Activated naive CD8-positive, alpha-beta T cell treated with anti-CD3 and anti-CD28 coated beads, Interleukin-2, amount 10 ng/mL, durations not matched to agents 7 days and 5 days (primary cell): ENCODE data around the gene UPP1. TPM values are rescaled to one million over a fixed set of nuclear protein-coding genes. Genes with fewer than 3 reads are reported as not detected.
A peak's percentile ranks its signal among the peaks of the same experiment; 100 is the strongest.

ENCODE experiments used
- ATAC-seq: fragments of 150-1000 bp; cut with Tn5 transposase; one replicate; pipeline ENCODE4 v1.10.0; 2021; ENCODE audit warnings: low read depth, moderate library complexity
- POLR2A ChIA-PET: fragments of 350-600 bp; sonication (Branson Sonifier 250); formaldehyde crosslinking; loops from one replicate; lab custom pipeline; 2021; ENCODE audit warnings: antibody characterized with exemption; lab: Charles Lee
- DNase-seq: peaks from one replicate; pipeline ENCODE4 v3.0.0; 2021
- H3K27ac Mint-ChIP-seq: one replicate; pipeline ENCODE4 v1.8.0; 2022; ENCODE audit warnings: mild to moderate bottlenecking, mixed read lengths
- H3K27me3 Mint-ChIP-seq: one replicate; pipeline ENCODE4 v1.8.0; 2022; ENCODE audit warnings: mild to moderate bottlenecking, moderate library complexity, mixed read lengths
- H3K36me3 Mint-ChIP-seq: one replicate; pipeline ENCODE4 v1.8.0; 2021; ENCODE audit warnings: mild to moderate bottlenecking, mixed read lengths
- H3K4me1 Mint-ChIP-seq: one replicate; pipeline ENCODE4 v1.8.0; 2021; ENCODE audit warnings: mixed read lengths
- H3K4me3 Mint-ChIP-seq: one replicate; pipeline ENCODE4 v1.8.0; 2022; ENCODE audit warnings: mild to moderate bottlenecking, moderate library complexity, mixed read lengths
- H3K9me3 Mint-ChIP-seq: one replicate; pipeline ENCODE4 v1.8.0; 2021; ENCODE audit warnings: mixed read lengths
- total RNA-seq, 2 experiments: library from RNA; stranded (reverse); gene quantifications; one replicate each; pipeline ENCODE4 v1.2.3, GENCODE V29; 2021

The UPP1 gene
- 10 to 100 TPM; 50.4 to 55.1 TPM for total RNA-seq

- ATAC-seq: peak; percentile 82
- peak; percentile 92 for DNase-seq
- Mint-ChIP-seq H3K9me3 (no peaks in the 10 kb centered on the region), H3K4me3 (peak within 1 kb of the TSS; percentile 82), H3K4me1 (peaks cover 53% of the 10 kb centered on the region), H3K27ac (peak within 1 kb of the TSS; percentile 94), H3K36me3 (peaks cover 23% of the 10 kb centered on the region), H3K27me3 (no peaks in the 10 kb centered on the region)
- POLR2A ChIA-PET: interaction anchor here (0.9 to 2.4 kb wide), 7 partner anchors 8 to 98 kb away, joined by 3 to 15 read pairs (median 4); no protein-coding TSS in a partner anchor
These were observed at the start of gene UPP1 for GRCh38 chr7:48089046-48090003. TSS of gene UPP1 (plus strand) at chr7:48089265. CDS start at chr7:48094784, 5,519 bp downstream.

- Mint-ChIP-seq H3K27ac (no peak overlapping the region), H3K36me3 (no peaks in the 10 kb centered on the region), H3K9me3 (no peaks in the 10 kb centered on the region), H3K27me3 (peaks cover 21% of the 10 kb centered on the region), H3K4me3 (no peak overlapping the region), H3K4me1 (peaks cover 22% of the 10 kb centered on the region)
- ATAC-seq: no peak
- DNase-seq: no peak
- POLR2A ChIA-PET: no interaction called here
These were observed 48.0 kb upstream of the UPP1 start for GRCh38 chr7:48040944-48041652.

GRCh38 chr7:48041653-48041970, 47.5 kb upstream of the UPP1 start:
- Mint-ChIP-seq H3K36me3 (no peaks in the 10 kb centered on the region), H3K4me3 (no peak overlapping the region), H3K4me1 (peaks cover 23% of the 10 kb centered on the region), H3K27ac (no peak overlapping the region), H3K27me3 (peaks cover 16% of the 10 kb centered on the region), H3K9me3 (no peaks in the 10 kb centered on the region)
- ATAC-seq (no peak), DNase-seq (no peak)
- POLR2A ChIA-PET: no interaction called here

- H3K27ac Mint-ChIP-seq: no peak overlapping the region
- POLR2A ChIA-PET: no interaction called here
- peaks cover 21% of the 10 kb centered on the region for H3K4me1 Mint-ChIP-seq
- no peak overlapping the region for H3K4me3 Mint-ChIP-seq
- peaks cover 10% of the 10 kb centered on the region for H3K27me3 Mint-ChIP-seq
- no peaks in the 10 kb centered on the region for H3K36me3 Mint-ChIP-seq
- ATAC-seq (no peak), DNase-seq (no peak)
- H3K9me3 Mint-ChIP-seq: no peaks in the 10 kb centered on the region
These were observed 46.8 kb upstream of the UPP1 start for GRCh38 chr7:48042216-48042615.

- ATAC-seq (no peak), DNase-seq (no peak)
- Mint-ChIP-seq H3K4me1 (peaks cover 21% of the 10 kb centered on the region), H3K4me3 (no peak overlapping the region), H3K36me3 (no peaks in the 10 kb centered on the region), H3K9me3 (no peaks in the 10 kb centered on the region), H3K27me3 (peaks cover 8% of the 10 kb centered on the region), H3K27ac (no peak overlapping the region)
- POLR2A ChIA-PET: no interaction called here
These were observed 46.4 kb upstream of the UPP1 start for GRCh38 chr7:48042636-48043035.

- H3K27ac Mint-ChIP-seq: no peak overlapping the region
- no peaks in the 10 kb centered on the region for H3K27me3 Mint-ChIP-seq
- H3K36me3 Mint-ChIP-seq: no peaks in the 10 kb centered on the region
- POLR2A ChIA-PET: interaction anchor here (1.5 kb wide), 1 partner anchor 39 kb away, joined by 3 read pairs; no protein-coding TSS in a partner anchor
- ATAC-seq: no peak
- no peaks in the 10 kb centered on the region for H3K9me3 Mint-ChIP-seq
- no peak overlapping the region for H3K4me3 Mint-ChIP-seq
- no peak for DNase-seq
- H3K4me1 Mint-ChIP-seq: peaks cover 21% of the 10 kb centered on the region
These were observed 43.8 kb upstream of the UPP1 start for GRCh38 chr7:48045195-48045765.

- POLR2A ChIA-PET: no interaction called here
- no peaks in the 10 kb centered on the region for H3K9me3 Mint-ChIP-seq
- H3K4me1 Mint-ChIP-seq: peaks cover 19% of the 10 kb centered on the region
- DNase-seq: no peak
- no peaks in the 10 kb centered on the region for H3K36me3 Mint-ChIP-seq
- peak; percentile 69 for ATAC-seq
- H3K4me3 Mint-ChIP-seq: peak overlapping the region; percentile 21
- H3K27me3 Mint-ChIP-seq: no peaks in the 10 kb centered on the region
- no peak overlapping the region for H3K27ac Mint-ChIP-seq
These were observed 42.6 kb upstream of the UPP1 start for GRCh38 chr7:48046458-48046857.

- Mint-ChIP-seq H3K27ac (no peak overlapping the region), H3K27me3 (no peaks in the 10 kb centered on the region), H3K4me1 (peaks cover 13% of the 10 kb centered on the region), H3K4me3 (no peak overlapping the region), H3K36me3 (no peaks in the 10 kb centered on the region), H3K9me3 (no peaks in the 10 kb centered on the region)
- no peak for ATAC-seq
- no peak for DNase-seq
- POLR2A ChIA-PET: no interaction called here
These were observed 41.0 kb upstream of the UPP1 start for GRCh38 chr7:48048113-48048512.

GRCh38 chr7:48049850-48050249, 39.2 kb upstream of the UPP1 start:
- Mint-ChIP-seq H3K36me3 (no peaks in the 10 kb centered on the region), H3K4me1 (peaks cover 13% of the 10 kb centered on the region), H3K27ac (no peak overlapping the region), H3K27me3 (no peaks in the 10 kb centered on the region), H3K9me3 (no peaks in the 10 kb centered on the region), H3K4me3 (no peak overlapping the region)
- DNase-seq: no peak
- ATAC-seq: no peak
- POLR2A ChIA-PET: no interaction called here

- no peak for ATAC-seq
These were observed 36.3 kb upstream of the UPP1 start for GRCh38 chr7:48052748-48053147.

GRCh38 chr7:48053736-48054135, 35.3 kb upstream of the UPP1 start:
- H3K9me3 Mint-ChIP-seq: peaks cover 2% of the 10 kb centered on the region
- no peak overlapping the region for H3K27ac Mint-ChIP-seq
- peaks cover 9% of the 10 kb centered on the region for H3K36me3 Mint-ChIP-seq
- no peak for DNase-seq
- no peaks in the 10 kb centered on the region for H3K4me1 Mint-ChIP-seq
- ATAC-seq: no peak
- POLR2A ChIA-PET: no interaction called here
- H3K4me3 Mint-ChIP-seq: no peak overlapping the region
- H3K27me3 Mint-ChIP-seq: peaks cover 5% of the 10 kb centered on the region

More at GRCh38 chr7:48052748-48053147, 36.3 kb upstream of the UPP1 start:
- Mint-ChIP-seq H3K9me3 (peaks cover 2% of the 10 kb centered on the region), H3K27me3 (peaks cover 5% of the 10 kb centered on the region), H3K27ac (no peak overlapping the region), H3K36me3 (peaks cover 6% of the 10 kb centered on the region), H3K4me1 (no peaks in the 10 kb centered on the region), H3K4me3 (no peak overlapping the region)
- POLR2A ChIA-PET: no interaction called here
- DNase-seq: no peak

GRCh38 chr7:48058990-48059389, 30.1 kb upstream of the UPP1 start:
- peaks cover 6% of the 10 kb centered on the region for H3K9me3 Mint-ChIP-seq
- no peak overlapping the region for H3K4me3 Mint-ChIP-seq

GRCh38 chr7:48059706-48060105, 29.4 kb upstream of the UPP1 start:
- Mint-ChIP-seq H3K27ac (no peak overlapping the region), H3K27me3 (peaks cover 5% of the 10 kb centered on the region), H3K4me1 (peaks cover 4% of the 10 kb centered on the region), H3K4me3 (no peak overlapping the region), H3K9me3 (peaks cover 7% of the 10 kb centered on the region), H3K36me3 (peaks cover 15% of the 10 kb centered on the region)
- ATAC-seq: no peak
- POLR2A ChIA-PET: no interaction called here
- DNase-seq: no peak

More at GRCh38 chr7:48058990-48059389, 30.1 kb upstream of the UPP1 start:
- H3K27me3 Mint-ChIP-seq: peaks cover 5% of the 10 kb centered on the region
- ATAC-seq: no peak
- H3K27ac Mint-ChIP-seq: no peak overlapping the region
- peaks cover 4% of the 10 kb centered on the region for H3K4me1 Mint-ChIP-seq
- DNase-seq: no peak
- peaks cover 15% of the 10 kb centered on the region for H3K36me3 Mint-ChIP-seq
- POLR2A ChIA-PET: no interaction called here
